Keratinocyte (primary cell): ENCODE measurements around the gene KLHDC4.
"Not testable (repeated sequence)": the region's sequence is repeated elsewhere in the genome, so short reads cannot be mapped to it uniquely, and the experiment has no call there.

ENCODE experiments used
- EZH2 ChIP-seq: IDR thresholded peaks from one replicate; pipeline ENCODE4 v1.6.1; 2012; ENCODE audit warnings: inconsistent platforms, mild to moderate bottlenecking, low read length, moderate library complexity
- TF ChIP-seq, protein P1 (sequence below), 3 experiments: IDR thresholded peaks in 1 of 3; conservative IDR thresholded peaks in 1 of 3; optimal IDR thresholded peaks in 1 of 3; 2 replicates in 2 of 3; 3 replicates in 1 of 3; pipeline versions ENCODE3 to v1.5.1; 2011; ENCODE audit warnings: low read length in 3 of 3, mild to moderate bottlenecking in 3 of 3, moderate library complexity in 2 of 3, control low read depth in 1 of 3, inconsistent platforms in 1 of 3; ENCODE audit not compliant: insufficient read depth in 2 of 3; ENCODE audit errors: extremely low read depth in 1 of 3

DNA sequence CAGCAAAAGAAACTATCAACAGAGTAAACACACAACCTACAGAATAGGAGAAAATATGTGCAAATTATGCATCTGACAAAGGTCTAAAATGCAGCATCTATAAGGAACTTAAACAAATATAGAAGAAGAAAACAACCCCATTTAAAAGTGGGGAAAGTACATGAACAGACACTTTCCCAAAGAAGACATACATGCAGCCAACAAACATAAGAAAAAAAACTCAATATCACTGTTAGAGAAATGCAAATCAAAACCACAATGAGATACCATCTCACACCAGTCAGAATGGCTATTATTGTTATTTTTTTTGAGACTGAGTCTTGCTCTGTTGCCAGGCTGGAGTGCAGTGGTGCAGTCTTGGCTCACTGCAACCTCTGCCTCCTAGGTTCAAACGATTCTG lies 45.7 kb upstream of the KLHDC4 start:
- not testable (repeated sequence) for TF ChIP-seq EZH2
- TF ChIP-seq, protein P1, sequence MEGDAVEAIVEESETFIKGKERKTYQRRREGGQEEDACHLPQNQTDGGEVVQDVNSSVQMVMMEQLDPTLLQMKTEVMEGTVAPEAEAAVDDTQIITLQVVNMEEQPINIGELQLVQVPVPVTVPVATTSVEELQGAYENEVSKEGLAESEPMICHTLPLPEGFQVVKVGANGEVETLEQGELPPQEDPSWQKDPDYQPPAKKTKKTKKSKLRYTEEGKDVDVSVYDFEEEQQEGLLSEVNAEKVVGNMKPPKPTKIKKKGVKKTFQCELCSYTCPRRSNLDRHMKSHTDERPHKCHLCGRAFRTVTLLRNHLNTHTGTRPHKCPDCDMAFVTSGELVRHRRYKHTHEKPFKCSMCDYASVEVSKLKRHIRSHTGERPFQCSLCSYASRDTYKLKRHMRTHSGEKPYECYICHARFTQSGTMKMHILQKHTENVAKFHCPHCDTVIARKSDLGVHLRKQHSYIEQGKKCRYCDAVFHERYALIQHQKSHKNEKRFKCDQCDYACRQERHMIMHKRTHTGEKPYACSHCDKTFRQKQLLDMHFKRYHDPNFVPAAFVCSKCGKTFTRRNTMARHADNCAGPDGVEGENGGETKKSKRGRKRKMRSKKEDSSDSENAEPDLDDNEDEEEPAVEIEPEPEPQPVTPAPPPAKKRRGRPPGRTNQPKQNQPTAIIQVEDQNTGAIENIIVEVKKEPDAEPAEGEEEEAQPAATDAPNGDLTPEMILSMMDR (optimal IDR thresholded peaks at IDR 0.05 in 1 of 3, IDR thresholded peaks at IDR 0.05 in 1 of 3, conservative IDR thresholded peaks at IDR 0.05 in 1 of 3; ENCODE audit: extremely low read depth in 1 of 3, insufficient read depth in 2 of 3, low read length in 3 of 3) = not testable (repeated sequence)
